H9 (cell line): ENCODE results near the gene LAMB4. TPM values are rescaled to one million over a fixed set of nuclear protein-coding genes. Genes with fewer than 3 reads are reported as not detected.

Experiments
- DNase-seq: peaks from one replicate; pipeline ENCODE4 v3.0.0-alpha.2; 2017
- H2AFZ ChIP-seq: one replicate; pipeline ENCODE4 v1.6.1; 2013; ENCODE audit warnings: mild to moderate bottlenecking, low read length, control low read depth, moderate library complexity
- H2AK5ac ChIP-seq: 2 replicates; pipeline ENCODE4 v1.6.1; 2013; ENCODE audit warnings: low read length, control low read depth, mixed read lengths; ENCODE audit not compliant: insufficient read length
- H2BK120ac ChIP-seq: one replicate; pipeline ENCODE4 v1.6.1; 2013; ENCODE audit warnings: low read depth, mild to moderate bottlenecking, low read length, control low read depth, inconsistent platforms; ENCODE audit not compliant: poor library complexity, severe bottlenecking
- H2BK12ac ChIP-seq: 2 replicates; pipeline ENCODE4 v1.6.1; 2013; ENCODE audit warnings: low read length, control low read depth, mixed read lengths, low read depth; ENCODE audit not compliant: insufficient read length
- H2BK15ac ChIP-seq: 2 replicates; pipeline ENCODE4 v1.6.1; 2013; ENCODE audit warnings: low read depth, low read length, control low read depth
- H2BK20ac ChIP-seq: one replicate; pipeline ENCODE4 v1.6.1; 2013; ENCODE audit warnings: low read depth, mild to moderate bottlenecking, low read length, control low read depth, inconsistent platforms; ENCODE audit not compliant: poor library complexity, severe bottlenecking
- H2BK5ac ChIP-seq: 2 replicates; pipeline ENCODE4 v1.6.1; 2013; ENCODE audit warnings: low read length, control low read depth, mixed read lengths; ENCODE audit not compliant: insufficient read length
- H3K14ac ChIP-seq: 2 replicates; pipeline ENCODE4 v1.6.1; 2013; ENCODE audit warnings: low read length, control low read depth; ENCODE audit not compliant: insufficient read depth
- H3K18ac ChIP-seq: 2 replicates; pipeline ENCODE4 v1.6.1; 2013; ENCODE audit warnings: low read depth, mild to moderate bottlenecking, mixed read lengths, low read length, control low read depth; ENCODE audit not compliant: insufficient read length
- H3K23ac ChIP-seq: 2 replicates; pipeline ENCODE4 v1.6.1; 2013; ENCODE audit warnings: low read length, control low read depth, mixed read lengths, low read depth; ENCODE audit not compliant: insufficient read length
- H3K23me2 ChIP-seq: 2 replicates; pipeline ENCODE4 v1.6.1; 2013; ENCODE audit warnings: low read depth, mild to moderate bottlenecking, mixed read lengths, low read length, control low read depth; ENCODE audit not compliant: insufficient read length, poor library complexity, severe bottlenecking
- H3K27ac ChIP-seq: 2 replicates; pipeline ENCODE4 v1.5.1; 2013; ENCODE audit warnings: low read length, control low read depth, mixed read lengths, low read depth; ENCODE audit not compliant: insufficient read length
- H3K27me3 ChIP-seq: 2 replicates; pipeline ENCODE4 v1.6.1; 2013; ENCODE audit warnings: low read length, control low read depth, inconsistent platforms; ENCODE audit not compliant: insufficient read depth
- H3K4ac ChIP-seq: 2 replicates; pipeline ENCODE4 v1.6.1; 2013; ENCODE audit warnings: low read depth, mild to moderate bottlenecking, control low read depth, inconsistent platforms, low read length, moderate library complexity
- H3K4me1 ChIP-seq: 2 replicates; pipeline ENCODE4 v1.6.1; 2013; ENCODE audit warnings: low read length, control low read depth, inconsistent platforms; ENCODE audit not compliant: insufficient read depth
- H3K4me2 ChIP-seq: 2 replicates; pipeline ENCODE4 v1.6.1; 2013; ENCODE audit warnings: low read length, control low read depth, mixed read lengths; ENCODE audit not compliant: insufficient read length, insufficient read depth
- H3K56ac ChIP-seq: 2 replicates; pipeline ENCODE4 v1.6.1; 2013; ENCODE audit warnings: low read depth, mild to moderate bottlenecking, mixed read lengths, low read length, control low read depth; ENCODE audit not compliant: insufficient read length
- H3K79me1 ChIP-seq: 2 replicates; pipeline ENCODE4 v1.6.1; 2013; ENCODE audit warnings: low read depth, mild to moderate bottlenecking, moderate library complexity, low read length, control low read depth, inconsistent platforms; ENCODE audit not compliant: insufficient read depth, poor library complexity, severe bottlenecking
- H3K79me2 ChIP-seq: 2 replicates; pipeline ENCODE4 v1.6.1; 2013; ENCODE audit warnings: low read length, control low read depth, inconsistent platforms; ENCODE audit not compliant: insufficient read depth
- H3K9ac ChIP-seq: 2 replicates; pipeline ENCODE4 v1.6.1; 2013; ENCODE audit warnings: low read length, control low read depth, mixed read lengths; ENCODE audit not compliant: insufficient read length; ENCODE audit errors: extremely low read depth
- H3K9me3 ChIP-seq: one replicate; pipeline ENCODE4 v1.6.1; 2013; ENCODE audit warnings: low read depth, low read length, inconsistent platforms; ENCODE audit not compliant: control insufficient read depth
- H3T11ph ChIP-seq: one replicate; pipeline ENCODE4 v1.6.1; 2013; ENCODE audit warnings: mild to moderate bottlenecking, low read length, control low read depth, inconsistent platforms
- H4K20me1 ChIP-seq: one replicate; pipeline ENCODE4 v1.6.1; 2013; ENCODE audit not compliant: control insufficient read depth, insufficient read length, insufficient read depth
- H4K5ac ChIP-seq: 2 replicates; pipeline ENCODE4 v1.6.1; 2013; ENCODE audit warnings: low read depth, mild to moderate bottlenecking, mixed read lengths, low read length, control low read depth; ENCODE audit not compliant: insufficient read length
- H4K8ac ChIP-seq: replicated peaks from 2 replicates; pipeline ENCODE4 v1.6.1; 2013; ENCODE audit warnings: low read length, control low read depth, mixed read lengths, low read depth; ENCODE audit not compliant: insufficient read length
- H4K91ac ChIP-seq: 2 replicates; pipeline ENCODE4 v1.6.1; 2013; ENCODE audit warnings: low read depth, mild to moderate bottlenecking, moderate library complexity, mixed read lengths, low read length, control low read depth; ENCODE audit not compliant: insufficient read length
- H3K27ac Mint-ChIP-seq, 3 experiments: 2 replicates in 2 of 3; 3 replicates in 1 of 3; pipeline ENCODE4 v1.8.0; 2020 to 2021; ENCODE audit warnings: mixed read lengths in 3 of 3, mild to moderate bottlenecking in 1 of 3, moderate library complexity in 1 of 3
- H3K27me3 Mint-ChIP-seq: 2 replicates; pipeline ENCODE4 v1.8.0; 2021; ENCODE audit warnings: low read depth, mild to moderate bottlenecking, moderate library complexity, mixed read lengths
- H3K36me3 Mint-ChIP-seq, 3 experiments: 2 replicates in 2 of 3; 3 replicates in 1 of 3; pipeline ENCODE4 v1.8.0; 2020 to 2021; ENCODE audit warnings: low read depth in 3 of 3, mixed read lengths in 3 of 3; ENCODE audit not compliant: insufficient read depth in 1 of 3
- H3K4me1 Mint-ChIP-seq, 2 experiments: 2 replicates each; pipeline ENCODE4 v1.8.0; 2020; ENCODE audit warnings: mixed read lengths in 2 of 2
- H3K4me3 Mint-ChIP-seq, 2 experiments: 2 replicates in 1 of 2; 3 replicates in 1 of 2; pipeline ENCODE4 v1.8.0; 2020 to 2021; ENCODE audit warnings: mild to moderate bottlenecking in 2 of 2, mixed read lengths in 2 of 2, moderate library complexity in 1 of 2
- H3K9me3 Mint-ChIP-seq, 2 experiments: 2 replicates in 1 of 2; 3 replicates in 1 of 2; pipeline ENCODE4 v1.8.0; 2020; ENCODE audit warnings: mild to moderate bottlenecking in 2 of 2, mixed read lengths in 2 of 2, moderate library complexity in 1 of 2
- CTCF ChIP-seq: fragments of 200-600 bp; sonication (generic); conservative IDR thresholded peaks from 3 replicates; pipeline ENCODE4 v1.8.0; 2021; ENCODE audit warnings: antibody characterized with exemption, mild to moderate bottlenecking
- WGBS: extraction: QIAGEN DNeasy Blood & Tissue Kit; methylation state at CpG from one replicate; pipeline ENCODE4 v1.1.7; 2013; ENCODE audit warnings: missing lambda C conversion rate, low lambda C conversion rate, mixed read lengths; ENCODE audit not compliant: insufficient read length; ENCODE audit errors: extremely low coverage; 5-methylcytosine and 5-hydroxymethylcytosine counted together
- total RNA-seq: library from RNA; stranded (reverse); gene quantifications from 2 replicates; pipeline ENCODE4 v1.2.1, GENCODE V29; 2021

The LAMB4 gene
- total RNA-seq, 1 experiment from 2014 or later, result not detected

- Histone ChIP-seq H4K91ac (no peak overlapping the region), H2BK12ac (no peak overlapping the region), H2AK5ac (no peak overlapping the region), H3K9ac (no peak overlapping the region), H3K14ac (no peak overlapping the region), H2BK5ac (no peak overlapping the region), H3K9me3 (no peaks in the 10 kb centered on the region), H3K4me1 (no peaks in the 10 kb centered on the region; the same call in 1 of the 2 replicates), H2BK15ac (no peak overlapping the region), H3K79me1 (no peaks in the 10 kb centered on the region), H4K5ac (no peak overlapping the region), H2AFZ (no peak overlapping the region), H2BK20ac (no peak overlapping the region), H3K27me3 (peaks cover 35% of the 10 kb centered on the region), H3K23me2 (no peaks in the 10 kb centered on the region), H3K56ac (no peak overlapping the region), H3K27ac (no peak overlapping the region), H4K8ac (no peak overlapping the region), H3K79me2 (no peaks in the 10 kb centered on the region), H3K23ac (no peak overlapping the region), H4K20me1 (no peaks in the 10 kb centered on the region), H3K18ac (no peak overlapping the region), H2BK120ac (no peak overlapping the region), H3K4me2 (no peak overlapping the region), H3K4ac (no peak overlapping the region), H3T11ph (no peak overlapping the region)
- no peaks in the 10 kb centered on the region; a peak in 1 of 5 replicates for H3K9me3 Mint-ChIP-seq
- H3K36me3 Mint-ChIP-seq, result no peaks in the 10 kb centered on the region
- no peak overlapping the region for H3K4me3 Mint-ChIP-seq
- WGBS, result no CpG with 5 or more reads among the region's 3 CpGs
- no peak overlapping the region for H3K27ac Mint-ChIP-seq
- TF ChIP-seq CTCF, result no peak
- DNase-seq, result no peak
- H3K4me1 Mint-ChIP-seq, result peaks cover 12 to 15% of the 10 kb centered on the region in 2 experiments
- H3K27me3 Mint-ChIP-seq, result peaks cover 62% of the 10 kb centered on the region
Observed at GRCh38 chr7:108007762-108008161, 122.4 kb downstream of the LAMB4 start.
